ENCODE measurements around the gene MAPK8IP1. TPM values are rescaled to one million over a fixed set of nuclear protein-coding genes. Genes with fewer than 3 reads are reported as not detected.

MAPK8IP1 gene
- total RNA-seq, 1 donor, result 1.5 TPM

DNA sequence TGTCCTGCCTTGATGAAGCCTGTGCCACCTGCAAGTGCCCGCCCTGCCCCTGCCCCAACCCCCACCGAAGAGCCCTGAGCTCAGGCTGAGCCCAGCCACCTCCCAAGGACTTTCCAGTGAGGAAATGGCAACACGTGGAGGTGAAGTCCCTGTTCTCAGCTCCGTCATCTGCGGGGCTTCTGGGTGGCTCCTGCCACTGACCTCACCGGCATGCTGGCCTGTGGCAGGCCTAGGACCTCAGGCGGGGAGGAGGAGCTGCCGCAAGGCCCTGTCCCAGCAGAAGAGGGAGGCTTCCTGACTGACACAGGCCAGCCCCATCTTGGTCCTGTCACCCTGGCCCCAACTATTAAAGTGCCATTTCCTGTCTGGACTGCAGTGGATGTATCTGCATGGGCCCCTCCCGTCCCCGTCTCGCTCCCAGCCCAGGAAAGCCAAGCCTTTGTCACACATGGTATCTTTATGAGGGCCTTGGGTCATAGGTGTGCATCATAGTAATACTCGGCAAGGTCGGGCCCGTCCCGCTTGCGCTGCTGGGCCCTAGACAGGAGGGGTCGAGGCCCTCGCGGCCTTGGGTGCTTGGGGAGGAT, 20.7 kb downstream of the MAPK8IP1 start:
- H3K4me3 ChIP-seq (ENCODE audit: low read length), result no peak overlapping the region

DNA sequence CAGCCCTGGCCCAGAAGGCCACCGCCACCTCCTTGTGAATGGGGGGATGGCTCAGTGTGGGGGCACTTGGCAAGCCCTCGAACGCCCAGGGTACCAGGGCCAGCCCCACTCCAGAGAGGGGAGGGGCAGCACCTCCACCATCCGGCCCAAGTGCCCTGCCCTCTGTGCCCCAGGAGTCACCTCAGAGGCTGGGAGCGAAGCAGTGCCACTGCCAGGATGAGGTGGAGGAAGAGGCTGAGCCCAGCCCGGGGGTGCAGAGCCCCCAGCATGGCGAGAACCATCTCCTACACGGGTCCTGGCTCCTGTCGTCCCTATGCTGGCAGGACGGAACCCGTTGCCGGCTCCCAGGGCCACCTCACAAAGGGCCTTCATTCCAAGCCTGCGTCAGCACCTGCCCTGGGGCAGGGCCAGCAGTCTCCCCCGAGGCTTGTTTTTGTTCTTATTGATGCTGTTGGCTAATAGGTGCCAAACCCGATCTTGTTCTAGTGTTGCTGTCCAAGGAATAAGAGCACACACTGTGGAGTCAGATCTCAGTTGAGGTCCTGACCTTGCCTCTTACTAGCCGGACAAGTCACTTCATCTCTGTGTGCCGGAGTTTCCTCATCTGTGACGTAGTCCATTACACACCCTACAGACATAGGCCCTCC, 21.6 kb downstream of the MAPK8IP1 start, which contains the start of gene FREY1:
FREY1 (minus strand) TSS at position 307 of the 647 bp plus-strand sequence; CDS start at position 281, 26 bp downstream.
- H3K4me1 ChIP-seq (ENCODE audit: insufficient read depth, low read length), result no peaks in the 10 kb centered on the region
- no peak within 1 kb of the TSS for H3K4me3 ChIP-seq (ENCODE audit: low read length)
- no peaks in the 10 kb centered on the region for H3K9me3 ChIP-seq (ENCODE audit: low read depth, low read length)
- no peaks in the 10 kb centered on the region for H3K27me3 ChIP-seq (ENCODE audit: insufficient read depth, low read length)

More for the DNA sequence above, 20.7 kb downstream of the MAPK8IP1 start:
- Histone ChIP-seq H3K4me1 (ENCODE audit: insufficient read depth, low read length) (no peaks in the 10 kb centered on the region), H3K27me3 (ENCODE audit: insufficient read depth, low read length) (no peaks in the 10 kb centered on the region), H3K9me3 (ENCODE audit: low read depth, low read length) (no peaks in the 10 kb centered on the region)

DNA sequence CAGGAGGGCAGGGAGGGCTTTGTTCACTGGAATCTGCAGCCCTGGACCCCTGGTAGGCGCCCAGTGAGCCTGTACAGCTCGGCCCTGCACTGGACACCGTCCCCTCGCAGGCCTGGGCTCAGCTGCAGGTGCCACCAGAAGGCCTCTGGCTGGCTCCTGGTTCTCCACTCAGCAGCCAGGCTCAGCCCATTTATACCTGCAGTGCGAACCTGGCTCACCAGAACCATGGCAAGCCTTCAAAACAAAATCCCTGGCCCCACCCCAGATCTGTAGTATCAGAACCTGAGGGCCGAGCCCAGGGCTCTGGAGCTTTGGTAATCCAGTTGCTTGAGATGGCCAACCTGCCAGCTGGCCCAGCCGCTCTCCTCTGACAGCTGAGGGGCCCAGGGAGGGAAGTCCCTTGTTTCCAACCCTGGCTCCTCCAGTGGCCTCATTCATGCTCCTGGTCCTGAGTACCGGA, 22.5 kb downstream of the MAPK8IP1 start:
- Histone ChIP-seq H3K9me3 (ENCODE audit: low read depth, low read length) (no peaks in the 10 kb centered on the region), H3K4me3 (ENCODE audit: low read length) (no peak overlapping the region), H3K4me1 (ENCODE audit: insufficient read depth, low read length) (no peaks in the 10 kb centered on the region), H3K27me3 (ENCODE audit: insufficient read depth, low read length) (no peaks in the 10 kb centered on the region)

DNA sequence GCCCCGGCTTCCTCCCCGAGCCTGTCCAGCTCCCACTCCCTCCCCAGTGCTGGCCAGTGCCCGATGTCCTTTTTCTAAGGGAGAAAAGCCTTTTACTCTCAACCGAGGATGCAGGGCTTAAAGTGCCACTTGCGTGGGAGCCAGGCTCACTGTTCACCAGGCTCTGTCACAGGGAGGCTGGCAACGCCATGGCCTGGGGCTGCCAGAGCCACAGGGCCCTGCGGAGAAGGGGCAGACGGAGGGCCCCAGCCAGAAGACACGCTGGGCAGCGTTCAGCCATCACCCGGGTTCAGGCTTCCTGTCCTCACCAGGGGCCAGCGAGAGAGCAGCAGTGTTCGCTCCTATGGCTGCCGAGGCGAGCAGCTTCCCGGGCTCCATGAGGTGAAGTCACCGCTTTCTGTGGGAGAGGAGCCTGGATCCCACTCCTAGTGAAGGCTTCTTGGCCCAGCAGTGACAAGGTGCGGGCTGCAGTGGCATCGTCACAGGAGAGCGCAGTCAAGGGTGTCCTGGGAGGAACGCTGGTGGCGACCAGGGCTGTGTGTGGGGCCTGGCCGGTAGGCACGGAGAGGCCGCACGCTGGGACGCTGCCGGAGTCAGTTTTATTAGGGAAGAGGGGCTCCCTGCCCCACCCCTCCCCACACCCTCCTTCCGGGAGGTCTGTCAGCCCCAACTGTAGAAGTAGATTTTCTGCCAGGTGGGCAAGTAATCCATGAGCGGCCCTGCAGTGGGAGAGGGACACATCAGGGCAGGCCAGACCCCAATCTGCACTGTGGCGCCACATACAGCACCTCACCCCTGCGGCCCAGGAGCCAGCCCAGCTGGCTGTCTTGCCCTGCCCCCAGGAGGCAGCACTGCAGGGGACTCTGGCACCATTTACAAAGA, 24.4 kb downstream of the MAPK8IP1 start:
- no peaks in the 10 kb centered on the region for H3K9me3 ChIP-seq (ENCODE audit: low read depth, low read length)
- H3K4me3 ChIP-seq (ENCODE audit: low read length), result no peak overlapping the region
- no peaks in the 10 kb centered on the region for H3K27me3 ChIP-seq (ENCODE audit: insufficient read depth, low read length)
- H3K4me1 ChIP-seq (ENCODE audit: insufficient read depth, low read length), result no peaks in the 10 kb centered on the region

DNA sequence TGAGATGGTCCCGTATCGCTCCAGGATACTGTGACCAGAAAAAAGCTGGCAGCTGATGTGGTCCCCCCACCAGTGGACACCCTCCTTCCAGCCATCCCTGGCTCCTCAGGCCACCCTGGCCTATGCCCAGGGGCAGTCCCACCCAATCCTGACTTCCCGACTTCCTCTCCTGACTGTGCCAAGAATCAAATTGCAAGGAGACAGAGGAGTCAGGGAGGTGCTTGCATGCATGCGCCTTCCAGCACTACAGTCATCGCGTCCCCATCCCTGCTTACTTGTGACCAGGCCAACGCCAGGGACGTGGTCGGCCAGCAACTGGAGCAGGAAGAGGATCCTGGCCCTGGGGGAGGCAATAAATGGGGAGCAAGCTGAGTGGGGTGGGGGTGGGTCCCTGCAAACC, 25.2 kb downstream of the MAPK8IP1 start:
- peaks cover under 1% of the 10 kb centered on the region for H3K4me1 ChIP-seq (ENCODE audit: insufficient read depth, low read length)
- no peaks in the 10 kb centered on the region for H3K9me3 ChIP-seq (ENCODE audit: low read depth, low read length)
- H3K27me3 ChIP-seq (ENCODE audit: insufficient read depth, low read length), result no peaks in the 10 kb centered on the region
- H3K4me3 ChIP-seq (ENCODE audit: low read length), result no peak overlapping the region

DNA sequence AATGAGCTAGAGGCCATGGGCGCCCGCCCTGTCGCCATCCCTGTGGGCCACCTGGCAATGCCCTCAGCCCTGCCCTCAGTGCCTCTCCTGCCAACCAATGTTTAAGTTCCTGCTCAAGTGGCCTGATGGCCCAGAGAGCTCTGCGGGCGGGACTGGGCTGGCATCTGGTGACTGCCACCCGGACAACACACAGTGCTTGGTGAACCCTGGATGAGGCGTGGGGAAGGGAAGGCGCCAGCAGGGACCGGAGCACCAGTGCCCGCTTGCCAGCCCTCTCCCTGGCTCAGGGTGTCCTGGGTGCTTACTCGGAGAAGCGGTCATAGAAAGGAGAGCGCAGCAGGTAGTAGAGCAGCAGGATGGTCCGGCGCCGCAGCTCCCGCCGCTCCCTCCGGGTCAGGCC, 28.1 kb downstream of the MAPK8IP1 start:
- Histone ChIP-seq H3K9me3 (ENCODE audit: low read depth, low read length) (no peaks in the 10 kb centered on the region), H3K4me3 (ENCODE audit: low read length) (no peak overlapping the region), H3K4me1 (ENCODE audit: insufficient read depth, low read length) (peaks cover 20% of the 10 kb centered on the region), H3K27me3 (ENCODE audit: insufficient read depth, low read length) (no peaks in the 10 kb centered on the region)

DNA sequence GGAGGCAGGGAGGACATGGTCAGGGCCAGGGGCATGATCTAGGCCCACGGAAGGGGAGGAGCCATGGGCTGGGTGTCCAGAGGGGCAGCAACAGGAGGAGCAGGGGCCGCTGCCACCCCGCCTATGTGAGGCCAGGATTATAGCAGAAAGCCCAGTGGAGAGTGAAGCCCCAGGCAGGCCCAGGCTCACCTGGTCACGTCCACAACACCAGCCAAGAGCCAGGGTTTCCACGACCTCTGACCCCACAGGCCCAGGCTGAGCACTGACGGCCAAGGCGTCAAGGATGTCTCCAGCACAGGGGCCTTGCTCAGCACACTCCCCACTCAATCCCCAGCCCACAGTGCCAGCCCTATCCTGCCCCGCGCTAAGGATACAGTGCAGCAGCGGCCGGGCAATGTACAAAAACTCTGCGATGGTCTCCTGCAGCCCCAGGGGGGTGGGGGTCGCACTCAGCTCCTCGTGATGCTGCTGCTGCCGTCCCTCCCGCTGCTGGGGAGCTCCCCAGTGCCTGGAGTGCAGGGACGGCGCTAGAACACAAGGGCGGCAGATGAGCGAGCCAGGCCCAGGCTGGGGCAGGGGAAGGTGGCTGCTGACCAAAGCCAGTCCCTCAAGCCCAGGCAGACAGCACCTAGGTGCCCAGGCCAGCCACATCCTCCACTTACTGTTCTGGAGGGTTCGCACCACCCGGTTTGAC, 28.6 kb downstream of the MAPK8IP1 start:
- Histone ChIP-seq H3K4me3 (ENCODE audit: low read length) (no peak overlapping the region), H3K4me1 (ENCODE audit: insufficient read depth, low read length) (peaks cover 26% of the 10 kb centered on the region), H3K9me3 (ENCODE audit: low read depth, low read length) (no peaks in the 10 kb centered on the region), H3K27me3 (ENCODE audit: insufficient read depth, low read length) (no peaks in the 10 kb centered on the region)

DNA sequence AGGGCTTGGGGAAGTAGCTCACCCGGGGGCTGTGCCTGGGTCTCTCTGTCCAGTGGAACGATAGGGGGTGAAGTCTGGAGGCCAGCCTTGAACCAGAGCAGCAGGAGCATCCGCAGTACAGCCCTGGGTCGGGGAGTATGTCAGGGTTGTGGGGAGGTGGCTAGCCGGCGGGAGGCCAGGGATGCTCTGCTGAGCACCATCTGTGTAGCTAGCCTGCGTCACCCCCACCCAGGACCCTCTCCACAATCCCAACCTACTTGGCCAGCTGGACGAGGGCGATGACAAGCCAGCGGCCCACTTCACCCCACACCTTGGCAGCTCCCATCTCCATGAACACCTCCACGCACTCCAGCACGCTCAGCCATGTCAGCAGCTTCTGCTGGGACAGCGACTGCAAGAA, 30.0 kb downstream of the MAPK8IP1 start:
- no peaks in the 10 kb centered on the region for H3K9me3 ChIP-seq (ENCODE audit: low read depth, low read length)
- H3K27me3 ChIP-seq (ENCODE audit: insufficient read depth, low read length), result no peaks in the 10 kb centered on the region
- H3K4me3 ChIP-seq (ENCODE audit: low read length), result no peak overlapping the region
- peaks cover 35% of the 10 kb centered on the region for H3K4me1 ChIP-seq (ENCODE audit: insufficient read depth, low read length)

DNA sequence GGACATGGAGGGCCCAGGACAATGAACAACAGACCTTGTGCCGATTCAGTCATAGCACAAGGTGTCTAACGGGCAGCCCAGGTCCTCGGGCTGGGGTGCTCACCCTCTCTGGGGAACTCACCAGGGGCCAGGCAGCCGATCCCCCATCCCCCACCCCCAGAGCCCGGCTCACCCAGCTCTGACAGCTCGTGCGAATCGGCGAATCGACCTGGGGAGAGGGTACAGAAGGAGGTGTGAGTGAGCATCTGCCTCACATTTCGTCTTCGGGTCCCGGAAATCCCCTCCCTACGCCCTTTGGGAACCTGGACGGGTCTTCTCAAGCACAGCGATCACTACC, 31.8 kb downstream of the MAPK8IP1 start:
- H3K27me3 ChIP-seq (ENCODE audit: insufficient read depth, low read length), result peaks cover 9% of the 10 kb centered on the region
- H3K9me3 ChIP-seq (ENCODE audit: low read depth, low read length), result no peaks in the 10 kb centered on the region
- peak overlapping the region; percentile 97 for H3K4me3 ChIP-seq (ENCODE audit: low read length)
- peaks cover 43% of the 10 kb centered on the region for H3K4me1 ChIP-seq (ENCODE audit: insufficient read depth, low read length)

DNA sequence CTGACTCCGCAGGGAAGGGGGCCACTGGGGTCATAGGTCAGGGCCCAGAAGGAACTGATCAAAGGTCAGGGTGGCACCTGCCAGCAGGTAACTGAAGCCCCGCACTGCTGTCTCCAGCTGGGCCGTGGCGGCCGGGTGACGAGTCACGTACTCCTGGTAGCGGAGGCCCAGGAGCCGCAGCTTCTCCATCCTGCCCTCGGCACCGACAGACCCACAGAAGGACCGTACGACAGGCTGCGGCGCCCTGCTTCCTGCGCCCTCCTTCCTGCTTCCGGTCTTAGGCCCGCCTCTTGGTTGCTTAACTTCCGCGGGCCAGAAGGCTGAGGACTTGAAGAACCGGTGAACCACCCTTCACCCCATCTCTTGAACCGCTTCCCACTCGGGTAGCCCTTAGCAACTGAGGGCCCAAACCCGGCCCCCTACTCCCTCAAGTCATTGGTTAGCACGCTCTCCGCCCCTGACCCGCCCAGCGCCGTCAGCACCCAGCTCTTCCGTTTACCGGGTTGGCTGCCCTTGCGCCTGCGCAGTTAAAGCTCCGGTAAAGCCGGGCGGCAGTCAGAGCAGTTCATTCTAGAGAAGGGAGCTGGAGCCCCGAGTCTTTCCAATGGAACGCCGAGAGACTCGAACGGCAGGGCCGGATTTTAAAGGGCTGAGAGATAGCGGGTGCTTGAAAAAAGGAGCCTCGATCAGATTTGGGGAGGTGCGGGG, 32.3 kb downstream of the MAPK8IP1 start, which contains the start of gene PEX16:
PEX16 (minus strand) TSS at position 255 of the 708 bp plus-strand sequence; CDS start at position 189, 66 bp downstream.
- Histone ChIP-seq H3K27me3 (ENCODE audit: insufficient read depth, low read length) (peaks cover 9% of the 10 kb centered on the region), H3K4me3 (ENCODE audit: low read length) (peak within 1 kb of the TSS; percentile 97), H3K9me3 (ENCODE audit: low read depth, low read length) (no peaks in the 10 kb centered on the region), H3K4me1 (ENCODE audit: insufficient read depth, low read length) (peaks cover 48% of the 10 kb centered on the region)

DNA sequence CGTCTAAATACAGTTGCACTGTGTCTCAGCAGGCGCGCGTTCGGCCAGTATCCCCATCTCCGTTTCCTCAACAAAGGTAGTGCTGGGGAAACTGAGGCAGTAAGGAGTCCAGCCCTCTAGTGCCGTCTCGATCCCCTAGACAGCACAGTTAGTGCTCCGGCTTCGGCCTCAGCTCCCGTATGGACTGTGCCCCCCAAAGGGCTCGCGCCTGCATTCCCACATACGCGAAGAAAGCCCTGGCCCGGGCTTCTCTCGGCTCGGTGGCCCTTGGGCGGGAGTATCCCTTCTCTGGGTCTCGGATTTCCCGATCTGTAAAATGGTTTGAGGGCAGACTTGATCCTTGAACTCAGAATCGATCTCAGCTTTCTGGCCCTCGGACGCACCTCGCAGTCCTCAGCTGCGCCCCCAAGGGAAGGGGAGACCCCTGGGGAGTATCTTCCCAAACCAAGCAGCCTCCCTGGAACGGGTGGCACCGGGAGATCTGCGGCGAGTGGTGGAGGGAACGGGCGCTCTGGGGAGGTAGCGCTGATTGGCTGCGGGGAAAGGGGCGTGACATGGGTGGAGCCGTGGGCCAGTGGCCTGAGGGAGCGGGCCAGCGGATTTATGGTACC, 33.0 kb downstream of the MAPK8IP1 start:
- peak overlapping the region; percentile 97 for H3K4me3 ChIP-seq (ENCODE audit: low read length)
- H3K27me3 ChIP-seq (ENCODE audit: insufficient read depth, low read length), result peaks cover 12% of the 10 kb centered on the region

DNA sequence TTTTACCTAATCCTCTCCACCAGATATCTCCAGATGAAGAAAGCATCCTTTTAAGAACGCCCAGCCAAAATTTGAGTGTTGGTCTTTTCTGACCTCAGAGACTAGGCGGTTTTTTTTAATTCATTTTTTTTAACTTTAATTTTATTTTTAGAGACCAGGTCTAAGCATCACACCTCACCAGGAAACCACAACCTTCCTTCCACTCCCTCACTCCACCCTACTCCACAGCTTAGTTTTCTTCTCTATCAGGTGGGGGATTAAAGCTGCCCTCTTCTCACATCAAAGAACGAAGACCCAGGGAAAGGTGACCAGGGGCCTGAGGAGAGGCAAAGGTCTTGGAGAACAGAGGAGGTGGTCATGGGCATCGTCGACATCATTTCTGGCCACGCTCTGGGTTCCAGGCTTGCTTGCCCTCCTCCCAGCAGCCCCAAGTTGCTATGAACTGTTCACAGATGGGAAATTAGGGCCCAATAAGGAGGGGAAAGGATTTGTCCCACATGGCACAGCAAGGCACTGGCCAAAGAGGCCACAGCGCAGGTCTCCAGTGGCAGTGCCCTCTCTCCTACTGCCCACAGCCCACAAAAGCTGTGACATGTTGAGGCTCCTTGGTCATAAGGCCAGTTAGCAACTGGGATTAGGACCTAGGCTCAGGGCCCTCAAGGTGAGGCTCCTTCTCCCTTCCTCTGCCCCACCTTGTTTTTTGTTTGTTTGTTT, 33.7 kb downstream of the MAPK8IP1 start:
- Histone ChIP-seq H3K27me3 (ENCODE audit: insufficient read depth, low read length) (peaks cover 13% of the 10 kb centered on the region), H3K4me1 (ENCODE audit: insufficient read depth, low read length) (peaks cover 55% of the 10 kb centered on the region), H3K4me3 (ENCODE audit: low read length) (peak overlapping the region; percentile 97), H3K9me3 (ENCODE audit: low read depth, low read length) (no peaks in the 10 kb centered on the region)

More for the DNA sequence above, 33.0 kb downstream of the MAPK8IP1 start:
- Histone ChIP-seq H3K9me3 (ENCODE audit: low read depth, low read length) (no peaks in the 10 kb centered on the region), H3K4me1 (ENCODE audit: insufficient read depth, low read length) (peaks cover 55% of the 10 kb centered on the region)

DNA sequence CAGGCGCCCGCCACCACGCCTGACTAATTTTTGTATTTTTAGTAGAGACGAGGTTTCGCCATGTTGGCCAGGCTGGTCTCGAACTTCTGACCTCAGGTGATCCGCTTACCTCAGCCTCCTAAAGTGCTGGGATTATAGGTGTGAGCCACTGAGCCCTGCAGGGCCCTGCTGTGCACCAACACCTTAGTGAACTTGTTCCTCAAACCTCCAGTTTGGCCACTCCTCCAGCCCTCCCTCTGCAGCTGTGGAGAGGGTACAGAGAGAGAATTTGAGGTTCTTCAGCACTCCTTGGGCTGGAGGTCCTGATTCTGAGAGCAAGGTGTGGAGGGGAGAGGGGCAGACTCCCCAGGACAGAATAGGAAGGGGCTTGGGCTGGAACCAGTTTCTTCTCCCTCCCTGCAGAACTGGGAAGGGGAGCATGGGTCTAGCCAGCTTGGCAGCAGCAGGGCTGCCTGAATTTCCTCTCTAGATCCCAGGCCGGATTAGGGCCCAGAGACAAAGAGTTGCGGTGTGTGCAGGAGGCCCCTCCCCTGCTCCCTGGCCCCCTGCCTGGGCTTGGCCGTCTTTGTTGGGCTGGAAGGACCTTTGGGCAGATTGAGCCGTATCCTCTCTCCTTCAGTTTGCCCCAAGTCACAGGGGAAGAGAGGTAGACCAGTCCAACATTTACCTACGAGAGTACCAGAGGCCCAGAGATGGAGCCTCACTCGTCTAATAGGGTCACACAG, 34.5 kb downstream of the MAPK8IP1 start:
- Histone ChIP-seq H3K4me3 (ENCODE audit: low read length) (no peak overlapping the region), H3K27me3 (ENCODE audit: insufficient read depth, low read length) (peaks cover 13% of the 10 kb centered on the region), H3K4me1 (ENCODE audit: insufficient read depth, low read length) (peaks cover 55% of the 10 kb centered on the region), H3K9me3 (ENCODE audit: low read depth, low read length) (no peaks in the 10 kb centered on the region)
